ENCODE measurements around the gene CENPN. TPM values are rescaled to one million over a fixed set of nuclear protein-coding genes. Genes with fewer than 3 reads are reported as not detected.

CENPN gene
- total RNA-seq, 4 donors from 2014 or later, result 3.8 to 5.2 (median 4.9) TPM

DNA sequence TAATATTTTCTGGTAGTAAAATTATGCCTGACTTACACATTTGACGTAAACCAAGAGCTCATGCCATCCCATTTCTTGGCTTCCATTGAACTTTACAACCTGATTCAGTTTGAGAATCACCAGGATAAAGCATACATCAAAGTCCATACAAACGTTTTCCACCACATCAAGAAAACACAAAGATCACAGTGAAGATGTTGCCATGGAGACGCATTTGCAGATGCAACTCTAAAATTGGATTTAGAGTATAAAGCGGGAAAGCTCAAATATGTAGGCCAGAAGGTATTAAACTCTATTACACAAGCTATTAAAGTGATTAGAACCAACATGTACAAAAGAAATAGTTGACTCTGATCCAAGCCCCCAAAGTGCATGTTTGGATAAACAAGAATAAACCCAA lies 59.7 kb downstream of the CENPN start:
- no peak overlapping the region for H3K4me3 ChIP-seq (ENCODE audit: low read depth, poor library complexity, severe bottlenecking)
- intact Hi-C loops (cut with DNase I; ENCODE audit: low total_unique reads), result no loop called here
- 69 to 70% methylated on average over 4 of the region's 4 CpGs for WGBS, 2 donors
- TF ChIP-seq CTCF (IDR thresholded peaks at IDR 0.05) (no peak), POLR2A (IDR thresholded peaks at IDR 0.05) (no peak)
- no peak for DNase-seq (ENCODE audit: low spot score in 2 of 2)

- WGBS, 2 donors, result 67 to 70% methylated on average over 1 of the region's 1 CpG
- no peak for TF ChIP-seq POLR2A (IDR thresholded peaks at IDR 0.05)
- no peak for DNase-seq (ENCODE audit: low spot score in 2 of 2)
- intact Hi-C loops (cut with DNase I; ENCODE audit: low total_unique reads), result no loop called here
- H3K4me3 ChIP-seq (ENCODE audit: low read depth, poor library complexity, severe bottlenecking), result no peak overlapping the region
These were observed 60.2 kb downstream of the CENPN start for GRCh38 chr16:81067166-81067565.

- TF ChIP-seq POLR2A (IDR thresholded peaks at IDR 0.05) (no peak), CTCF (IDR thresholded peaks at IDR 0.05) (no peak)
- no peak overlapping the region for H3K4me3 ChIP-seq (ENCODE audit: low read depth, poor library complexity, severe bottlenecking)
- no peak for DNase-seq (ENCODE audit: low spot score in 2 of 2)
- WGBS, 2 donors, result 90 to 97% methylated on average over 4 of the region's 4 CpGs
- intact Hi-C loops (cut with DNase I; ENCODE audit: low total_unique reads), result no loop called here
These were observed 62.0 kb downstream of the CENPN start for GRCh38 chr16:81069063-81069462.

GRCh38 chr16:81070979-81071378 lies 64.0 kb downstream of the CENPN start:
- intact Hi-C loops (cut with DNase I; ENCODE audit: low total_unique reads), result no loop called here
- TF ChIP-seq POLR2A (IDR thresholded peaks at IDR 0.05), result no peak
- no peak for TF ChIP-seq CTCF (IDR thresholded peaks at IDR 0.05)
- no peak overlapping the region for H3K4me3 ChIP-seq (ENCODE audit: low read depth, poor library complexity, severe bottlenecking)
- 75 to 81% methylated on average over 8 of the region's 8 CpGs for WGBS, 2 donors
- DNase-seq (ENCODE audit: low spot score in 2 of 2), result no peak

DNA sequence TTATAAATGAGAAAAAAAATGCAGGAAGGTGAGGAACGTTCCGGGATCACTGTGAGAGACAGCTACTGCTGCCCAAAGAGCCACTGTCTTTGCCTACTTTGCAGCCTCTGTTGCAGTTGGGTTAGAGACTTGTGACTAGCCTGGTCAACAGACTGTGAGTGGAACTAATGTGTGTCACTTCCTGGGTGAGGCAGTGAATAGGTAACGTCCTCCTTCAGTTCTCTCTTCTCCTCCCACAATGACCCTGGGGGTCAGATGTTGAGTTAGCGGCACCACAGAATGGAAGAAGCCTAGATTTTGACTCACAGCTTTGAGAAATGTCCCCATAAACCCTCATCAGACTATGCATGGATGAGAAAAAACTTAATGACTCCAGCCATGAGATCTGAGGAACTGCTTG lies 64.8 kb downstream of the CENPN start:
- TF ChIP-seq CTCF (IDR thresholded peaks at IDR 0.05), result no peak
- no peak for TF ChIP-seq POLR2A (IDR thresholded peaks at IDR 0.05)

DNA sequence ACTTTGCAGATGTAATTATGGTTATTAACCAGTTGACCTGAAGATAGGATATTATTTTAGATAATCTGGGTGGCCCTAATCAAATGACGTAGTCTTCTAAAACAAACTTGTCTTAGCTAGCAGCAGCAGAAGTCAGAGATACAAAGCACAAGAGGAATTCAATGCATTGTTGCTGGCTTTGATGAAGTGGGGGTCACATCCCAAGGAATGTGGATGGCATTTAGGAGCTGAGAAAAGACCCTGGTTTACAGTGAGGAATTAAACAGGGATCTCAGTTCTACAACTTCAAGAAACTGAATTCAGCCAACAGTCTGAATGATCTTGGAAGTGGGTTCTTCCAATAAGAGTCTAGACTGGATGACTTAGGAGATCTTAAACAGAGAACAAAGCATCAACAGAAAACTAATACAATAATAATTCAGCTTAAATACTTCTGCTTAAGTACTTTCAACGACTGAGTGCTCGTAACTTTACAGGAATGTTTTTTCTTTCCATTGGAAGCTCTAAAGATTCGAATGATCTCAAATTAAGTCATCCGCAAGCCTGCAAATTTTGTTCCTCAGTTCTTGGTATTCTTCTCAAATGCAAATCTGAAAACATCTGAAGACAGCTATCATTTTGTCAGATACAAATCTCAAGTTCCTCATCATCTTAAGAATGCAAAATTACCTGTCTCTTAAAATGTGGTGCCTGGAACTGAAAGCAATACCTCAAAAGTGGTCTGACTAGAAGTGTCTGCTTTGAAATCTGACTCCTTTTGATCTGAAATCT lies 66.7 kb downstream of the CENPN start:
- intact Hi-C loops (cut with DNase I; ENCODE audit: low total_unique reads), result no loop called here
- H3K4me3 ChIP-seq (ENCODE audit: low read depth, poor library complexity, severe bottlenecking), result no peak overlapping the region
- WGBS, 2 donors, result 56 to 61% methylated on average over 5 of the region's 5 CpGs
- TF ChIP-seq POLR2A (IDR thresholded peaks at IDR 0.05), result no peak
- no peak for TF ChIP-seq CTCF (IDR thresholded peaks at IDR 0.05)
- DNase-seq (ENCODE audit: low spot score in 2 of 2), result no peak

More for the DNA sequence above, 64.8 kb downstream of the CENPN start:
- intact Hi-C loops (cut with DNase I; ENCODE audit: low total_unique reads), result no loop called here
- 85 to 86% methylated on average over 4 of the region's 4 CpGs for WGBS, 2 donors
- DNase-seq (ENCODE audit: low spot score in 2 of 2), result no peak
- H3K4me3 ChIP-seq (ENCODE audit: low read depth, poor library complexity, severe bottlenecking), result no peak overlapping the region
